Measurements from ENCODE around the gene FAM83C.

The FAM83C gene

DNA sequence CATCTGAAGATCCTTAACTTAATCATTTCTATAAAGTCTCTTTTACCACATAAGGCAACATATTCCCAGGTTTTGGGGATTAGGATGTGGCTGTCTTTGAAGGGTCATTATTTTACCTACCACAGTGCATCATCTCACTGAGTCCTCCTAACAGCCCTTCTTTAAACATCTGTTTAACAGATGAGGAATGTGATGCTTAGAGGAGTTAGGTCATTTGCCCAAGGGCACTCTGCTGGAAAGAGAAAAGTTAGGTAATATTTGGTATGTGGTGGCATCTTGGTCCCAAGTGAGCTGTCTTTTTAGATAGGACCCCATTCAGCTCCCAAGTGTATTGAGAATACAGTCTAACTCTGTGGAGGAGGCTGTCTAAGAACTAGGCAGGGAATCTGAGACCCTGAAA is 54.7 kb downstream of the FAM83C start:
- H3K27ac ChIP-seq, result no peak overlapping the region

DNA sequence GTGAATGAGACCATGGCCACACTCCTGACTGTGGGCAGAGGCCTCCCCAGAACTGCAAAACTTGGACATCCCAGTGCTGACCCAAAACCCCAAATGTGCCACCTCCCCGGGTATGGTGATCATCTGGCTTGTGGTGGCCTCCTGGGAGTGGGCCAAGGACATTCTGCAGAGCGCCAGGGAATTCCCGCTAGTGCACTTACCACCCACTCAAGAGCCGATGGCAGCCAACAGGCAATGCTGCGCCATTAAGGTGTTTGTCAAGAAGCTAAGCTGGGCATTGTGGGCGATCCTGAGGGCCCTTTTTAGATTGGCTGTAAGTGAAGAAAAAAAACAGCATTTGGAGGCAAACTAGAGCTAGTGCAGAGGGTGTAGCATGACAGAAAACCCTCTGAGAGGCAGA is 56.3 kb downstream of the FAM83C start:
- no peak for TF ChIP-seq ZFX (IDR thresholded peaks at IDR 0.05)
- TF ChIP-seq, protein P1, sequence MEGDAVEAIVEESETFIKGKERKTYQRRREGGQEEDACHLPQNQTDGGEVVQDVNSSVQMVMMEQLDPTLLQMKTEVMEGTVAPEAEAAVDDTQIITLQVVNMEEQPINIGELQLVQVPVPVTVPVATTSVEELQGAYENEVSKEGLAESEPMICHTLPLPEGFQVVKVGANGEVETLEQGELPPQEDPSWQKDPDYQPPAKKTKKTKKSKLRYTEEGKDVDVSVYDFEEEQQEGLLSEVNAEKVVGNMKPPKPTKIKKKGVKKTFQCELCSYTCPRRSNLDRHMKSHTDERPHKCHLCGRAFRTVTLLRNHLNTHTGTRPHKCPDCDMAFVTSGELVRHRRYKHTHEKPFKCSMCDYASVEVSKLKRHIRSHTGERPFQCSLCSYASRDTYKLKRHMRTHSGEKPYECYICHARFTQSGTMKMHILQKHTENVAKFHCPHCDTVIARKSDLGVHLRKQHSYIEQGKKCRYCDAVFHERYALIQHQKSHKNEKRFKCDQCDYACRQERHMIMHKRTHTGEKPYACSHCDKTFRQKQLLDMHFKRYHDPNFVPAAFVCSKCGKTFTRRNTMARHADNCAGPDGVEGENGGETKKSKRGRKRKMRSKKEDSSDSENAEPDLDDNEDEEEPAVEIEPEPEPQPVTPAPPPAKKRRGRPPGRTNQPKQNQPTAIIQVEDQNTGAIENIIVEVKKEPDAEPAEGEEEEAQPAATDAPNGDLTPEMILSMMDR (conservative IDR thresholded peaks at IDR 0.05), result no peak
- no peak overlapping the region for H3K27ac ChIP-seq

More for the DNA sequence above, 54.7 kb downstream of the FAM83C start:
- TF ChIP-seq, protein P1 (conservative IDR thresholded peaks at IDR 0.05), result no peak
- TF ChIP-seq ZFX (IDR thresholded peaks at IDR 0.05), result no peak
